A549 (cell line): ENCODE results near the gene KRT32.

Source experiments
- CHD4 ChIP-seq: fragments of 200-600 bp; sonication (generic); IDR thresholded peaks from 2 replicates; pipeline ENCODE4 v1.6.1; 2016; ENCODE audit warnings: antibody characterized with exemption, mild to moderate bottlenecking, borderline replicate concordance
- CTCF ChIP-seq: fragments of >200 bp; sonication (Bioruptor Twin); formaldehyde crosslinking; IDR thresholded peaks from 3 replicates; pipeline ENCODE4 v1.5.1; 2016
- JUNB ChIP-seq: fragments of >200 bp; sonication (Bioruptor Twin); formaldehyde crosslinking; IDR thresholded peaks from 2 replicates; pipeline ENCODE4 v1.6.1; 2016
- MAFK ChIP-seq: fragments of 450-650 bp; IDR thresholded peaks from 2 replicates; pipeline ENCODE4 v1.6.1; 2014; ENCODE audit not compliant: partially characterized antibody
- MAZ ChIP-seq: fragments of 150-350 bp; IDR thresholded peaks from 2 replicates; pipeline ENCODE4 v1.6.1; 2014; ENCODE audit warnings: antibody characterized with exemption, low read depth, low read length, borderline replicate concordance
- POLR2A ChIP-seq: IDR thresholded peaks from 2 replicates; pipeline ENCODE4 v1.6.1; 2012; ENCODE audit warnings: mild to moderate bottlenecking, low read length
- RARB ChIP-seq: fragments of 250-450 bp; sonication (Bioruptor Pico); IDR thresholded peaks from 2 replicates; pipeline ENCODE4 v1.8.0; 2021; ENCODE audit warnings: mild to moderate bottlenecking, moderate library complexity
- RCOR1 ChIP-seq: fragments of 150-350 bp; IDR thresholded peaks from 2 replicates; pipeline ENCODE4 v1.6.1; 2014; ENCODE audit warnings: antibody characterized with exemption, low read length, low read depth
- USF2 ChIP-seq: fragments of 450-650 bp; IDR thresholded peaks from 2 replicates; pipeline ENCODE4 v1.6.1; 2014; ENCODE audit warnings: antibody characterized with exemption
- ZNF302 ChIP-seq: fragments of 250-450 bp; sonication (Bioruptor Pico); IDR thresholded peaks from 2 replicates; pipeline ENCODE4 v1.9.0; 2021; ENCODE audit warnings: inconsistent platforms, mild to moderate bottlenecking, moderate library complexity

- TF ChIP-seq JUNB = no peak
- TF ChIP-seq ZNF302 (CRISPR knock-in tag) = no peak
- TF ChIP-seq RARB = no peak
- no peak for TF ChIP-seq MAFK
- no peak for TF ChIP-seq CTCF
- no peak for TF ChIP-seq USF2
- TF ChIP-seq RCOR1 = no peak
- no peak for TF ChIP-seq POLR2A
- TF ChIP-seq MAZ = no peak
- TF ChIP-seq CHD4 = no peak
Observed at GRCh38 chr17:41448506-41448905, 18.7 kb downstream of the KRT32 start.
